ENCODE measurements around the gene ZC3H15. TPM values are rescaled to one million over a fixed set of nuclear protein-coding genes. Genes with fewer than 3 reads are reported as not detected.
"Not testable (repeated sequence)": the region's sequence is repeated elsewhere in the genome, so short reads cannot be mapped to it uniquely, and the experiment has no call there.

The ZC3H15 gene
- total RNA-seq, result 37.6 TPM

DNA sequence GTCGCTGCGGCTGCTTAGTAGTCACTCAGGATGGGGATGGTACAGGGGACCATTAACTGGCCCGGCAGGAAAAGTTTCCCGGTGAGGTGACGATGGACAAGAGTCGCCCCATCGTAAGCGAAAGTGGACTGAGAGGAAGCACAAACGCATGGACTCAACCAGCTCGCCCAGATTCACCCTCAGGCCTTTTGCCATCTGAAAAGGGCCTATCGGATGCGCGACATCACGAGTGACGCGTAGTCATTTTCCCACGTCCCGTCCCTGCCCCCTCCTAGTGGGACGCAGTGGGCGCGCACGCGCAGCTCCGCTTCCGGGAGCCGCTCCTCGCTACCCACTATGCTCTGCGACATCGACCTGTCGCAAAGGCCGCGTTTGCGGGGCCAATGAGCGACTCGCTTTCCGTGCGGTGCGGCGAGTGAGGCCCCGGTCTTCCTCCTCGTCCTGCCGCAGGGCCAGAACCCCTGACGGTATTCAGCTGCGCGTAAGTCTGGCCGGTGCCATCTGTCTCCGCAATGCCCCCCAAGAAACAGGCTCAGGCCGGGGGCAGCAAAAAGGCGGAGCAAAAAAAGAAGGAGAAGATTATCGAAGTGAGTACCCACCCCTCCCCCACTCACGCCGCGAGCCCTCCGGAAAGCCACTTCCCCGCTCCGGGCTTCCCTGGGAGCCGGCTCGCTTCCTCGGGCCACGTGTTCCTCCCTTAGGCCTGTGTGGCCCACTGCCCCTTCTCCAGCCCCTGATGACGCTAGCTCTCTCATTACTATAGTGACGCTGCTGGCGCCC, at the start of gene ZC3H15:
ZC3H15 (plus strand) TSS at position 390 of the 780 bp plus-strand sequence; CDS start at position 513, 123 bp downstream.
- Histone ChIP-seq H3K9me3 (ENCODE audit: control insufficient read depth in 3 of 3, low read length in 3 of 3) (no peaks in the 10 kb centered on the region), H3K27me3 (ENCODE audit: control insufficient read depth in 3 of 3, insufficient read depth in 3 of 3, low read length in 3 of 3) (no peaks in the 10 kb centered on the region), H3K4me1 (ENCODE audit: control insufficient read depth in 3 of 3, insufficient read depth in 3 of 3, low read length in 3 of 3) (peaks cover 21 to 40% (median 26%) of the 10 kb centered on the region in 3 donors), H3K27ac (ENCODE audit: low read depth, low read length) (peak within 1 kb of the TSS; percentile 93), H3K9ac (ENCODE audit: low read depth in 1 of 3, low read length in 3 of 3) (peak within 1 kb of the TSS; percentile 93 to 95 (median 93)), H3K4me3 (ENCODE audit: low read length in 3 of 3) (peak within 1 kb of the TSS; percentile 88 to 94 (median 91)), H3K36me3 (ENCODE audit: control insufficient read depth in 3 of 3, insufficient read depth in 3 of 3, low read length in 3 of 3) (no peaks in the 10 kb centered on the region)

- H3K9me3 ChIP-seq (ENCODE audit: control insufficient read depth in 3 of 3, low read length in 3 of 3), result no peaks in the 10 kb centered on the region
- no peak overlapping the region for H3K4me3 ChIP-seq (ENCODE audit: low read length in 3 of 3)
- no peaks in the 10 kb centered on the region for H3K27me3 ChIP-seq (ENCODE audit: control insufficient read depth in 3 of 3, insufficient read depth in 3 of 3, low read length in 3 of 3)
- no peaks in the 10 kb centered on the region for H3K4me1 ChIP-seq (ENCODE audit: control insufficient read depth in 3 of 3, insufficient read depth in 3 of 3, low read length in 3 of 3)
- no peak overlapping the region for H3K9ac ChIP-seq (ENCODE audit: low read depth in 1 of 3, low read length in 3 of 3)
- peaks cover 0 to 12% (median 7%) of the 10 kb centered on the region in 3 donors for H3K36me3 ChIP-seq (ENCODE audit: control insufficient read depth in 3 of 3, insufficient read depth in 3 of 3, low read length in 3 of 3)
- H3K27ac ChIP-seq (ENCODE audit: low read depth, low read length), result no peak overlapping the region
These were observed 48.3 kb upstream of the ZC3H15 start for GRCh38 chr2:186437719-186438118.

GRCh38 chr2:186439673-186440095, 46.4 kb upstream of the ZC3H15 start:
- H3K36me3 ChIP-seq (ENCODE audit: control insufficient read depth in 3 of 3, insufficient read depth in 3 of 3, low read length in 3 of 3), result not testable (repeated sequence)

GRCh38 chr2:186440506-186440905, 45.6 kb upstream of the ZC3H15 start:
- H3K9me3 ChIP-seq (ENCODE audit: control insufficient read depth in 3 of 3, low read length in 3 of 3), result no peaks in the 10 kb centered on the region
- H3K4me3 ChIP-seq (ENCODE audit: low read length in 3 of 3), result no peak overlapping the region
- no peaks in the 10 kb centered on the region for H3K4me1 ChIP-seq (ENCODE audit: control insufficient read depth in 3 of 3, insufficient read depth in 3 of 3, low read length in 3 of 3)
- peaks cover 0 to 6% (median 2%) of the 10 kb centered on the region in 3 donors for H3K36me3 ChIP-seq (ENCODE audit: control insufficient read depth in 3 of 3, insufficient read depth in 3 of 3, low read length in 3 of 3)
- no peak overlapping the region for H3K27ac ChIP-seq (ENCODE audit: low read depth, low read length)
- H3K27me3 ChIP-seq (ENCODE audit: control insufficient read depth in 3 of 3, insufficient read depth in 3 of 3, low read length in 3 of 3), result no peaks in the 10 kb centered on the region
- no peak overlapping the region for H3K9ac ChIP-seq (ENCODE audit: low read depth in 1 of 3, low read length in 3 of 3)

More at GRCh38 chr2:186439673-186440095, 46.4 kb upstream of the ZC3H15 start:
- not testable (repeated sequence) for H3K27ac ChIP-seq (ENCODE audit: low read depth, low read length); H3K4me3 ChIP-seq (ENCODE audit: low read length in 3 of 3); H3K9ac ChIP-seq (ENCODE audit: low read depth in 1 of 3, low read length in 3 of 3); H3K4me1 ChIP-seq (ENCODE audit: control insufficient read depth in 3 of 3, insufficient read depth in 3 of 3, low read length in 3 of 3); H3K27me3 ChIP-seq (ENCODE audit: control insufficient read depth in 3 of 3, insufficient read depth in 3 of 3, low read length in 3 of 3); H3K9me3 ChIP-seq (ENCODE audit: control insufficient read depth in 3 of 3, low read length in 3 of 3)

DNA sequence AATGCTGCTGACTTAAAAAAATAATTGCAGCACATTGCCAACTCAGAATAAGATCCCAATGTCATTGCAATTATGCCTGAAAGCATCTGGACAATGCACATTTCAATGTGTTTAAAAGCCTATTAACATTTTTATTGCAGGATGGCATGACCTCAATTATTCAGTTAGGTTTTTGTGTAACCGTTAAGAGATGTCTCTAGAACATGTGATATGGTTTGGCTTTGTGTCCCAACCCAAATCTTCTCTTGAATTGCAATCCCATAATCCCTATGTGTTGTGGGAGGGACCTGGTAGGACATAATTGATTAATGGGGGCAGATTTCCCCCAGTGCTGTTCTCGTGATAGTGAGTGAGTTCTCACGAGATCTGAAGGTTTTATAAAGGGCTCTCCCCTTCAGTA, 43.2 kb upstream of the ZC3H15 start:
- Histone ChIP-seq H3K9me3 (ENCODE audit: control insufficient read depth in 3 of 3, low read length in 3 of 3) (no peaks in the 10 kb centered on the region), H3K27ac (ENCODE audit: low read depth, low read length) (no peak overlapping the region), H3K4me1 (ENCODE audit: control insufficient read depth in 3 of 3, insufficient read depth in 3 of 3, low read length in 3 of 3) (no peaks in the 10 kb centered on the region), H3K4me3 (ENCODE audit: low read length in 3 of 3) (no peak overlapping the region), H3K27me3 (ENCODE audit: control insufficient read depth in 3 of 3, insufficient read depth in 3 of 3, low read length in 3 of 3) (no peaks in the 10 kb centered on the region), H3K9ac (ENCODE audit: low read depth in 1 of 3, low read length in 3 of 3) (no peak overlapping the region), H3K36me3 (ENCODE audit: control insufficient read depth in 3 of 3, insufficient read depth in 3 of 3, low read length in 3 of 3) (no peaks in the 10 kb centered on the region)

DNA sequence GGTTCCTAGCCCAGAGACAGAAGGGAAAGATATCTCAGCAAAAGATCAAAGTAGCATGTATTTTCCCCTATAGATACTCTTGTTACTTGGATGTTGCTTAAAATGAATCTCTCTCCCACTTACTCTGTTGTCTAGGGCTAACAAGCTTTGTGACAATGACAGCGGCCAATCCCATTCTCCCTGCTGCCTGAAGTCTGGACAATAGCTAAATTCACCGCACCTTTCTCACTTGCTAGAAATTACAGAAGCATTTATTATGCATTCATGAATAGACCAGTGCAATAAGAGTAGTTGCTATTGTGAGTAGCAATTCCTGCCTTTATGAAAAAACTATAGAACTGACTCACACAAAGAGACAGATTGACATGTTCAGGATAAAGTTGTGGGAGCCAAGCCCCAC, 42.2 kb upstream of the ZC3H15 start:
- Histone ChIP-seq H3K36me3 (ENCODE audit: control insufficient read depth in 3 of 3, insufficient read depth in 3 of 3, low read length in 3 of 3) (no peaks in the 10 kb centered on the region), H3K27ac (ENCODE audit: low read depth, low read length) (no peak overlapping the region), H3K9me3 (ENCODE audit: control insufficient read depth in 3 of 3, low read length in 3 of 3) (no peaks in the 10 kb centered on the region), H3K4me1 (ENCODE audit: control insufficient read depth in 3 of 3, insufficient read depth in 3 of 3, low read length in 3 of 3) (no peaks in the 10 kb centered on the region), H3K4me3 (ENCODE audit: low read length in 3 of 3) (no peak overlapping the region), H3K27me3 (ENCODE audit: control insufficient read depth in 3 of 3, insufficient read depth in 3 of 3, low read length in 3 of 3) (no peaks in the 10 kb centered on the region), H3K9ac (ENCODE audit: low read depth in 1 of 3, low read length in 3 of 3) (no peak overlapping the region)

DNA sequence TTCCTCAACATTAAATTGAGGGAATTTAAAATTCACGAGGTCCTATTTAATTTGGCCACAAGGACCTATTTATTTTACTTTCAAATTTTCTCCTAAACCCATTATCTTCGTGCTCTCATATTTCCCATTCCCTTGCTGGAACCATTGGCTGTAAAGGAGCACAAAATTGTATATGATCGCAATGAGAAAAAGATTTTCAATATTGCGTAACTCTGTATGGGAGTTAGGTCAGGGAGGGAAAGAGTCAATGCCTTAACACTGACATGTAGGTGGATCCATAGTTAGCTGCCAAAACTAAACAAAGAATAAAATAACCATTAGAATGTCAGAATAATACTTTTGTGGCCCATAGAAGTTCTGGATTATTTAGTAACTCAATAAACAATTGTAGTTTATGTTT, 40.6 kb upstream of the ZC3H15 start:
- Histone ChIP-seq H3K4me3 (ENCODE audit: low read length in 3 of 3) (no peak overlapping the region), H3K27ac (ENCODE audit: low read depth, low read length) (no peak overlapping the region), H3K36me3 (ENCODE audit: control insufficient read depth in 3 of 3, insufficient read depth in 3 of 3, low read length in 3 of 3) (no peaks in the 10 kb centered on the region), H3K9me3 (ENCODE audit: control insufficient read depth in 3 of 3, low read length in 3 of 3) (no peaks in the 10 kb centered on the region), H3K27me3 (ENCODE audit: control insufficient read depth in 3 of 3, insufficient read depth in 3 of 3, low read length in 3 of 3) (no peaks in the 10 kb centered on the region), H3K9ac (ENCODE audit: low read depth in 1 of 3, low read length in 3 of 3) (no peak overlapping the region), H3K4me1 (ENCODE audit: control insufficient read depth in 3 of 3, insufficient read depth in 3 of 3, low read length in 3 of 3) (no peaks in the 10 kb centered on the region)

DNA sequence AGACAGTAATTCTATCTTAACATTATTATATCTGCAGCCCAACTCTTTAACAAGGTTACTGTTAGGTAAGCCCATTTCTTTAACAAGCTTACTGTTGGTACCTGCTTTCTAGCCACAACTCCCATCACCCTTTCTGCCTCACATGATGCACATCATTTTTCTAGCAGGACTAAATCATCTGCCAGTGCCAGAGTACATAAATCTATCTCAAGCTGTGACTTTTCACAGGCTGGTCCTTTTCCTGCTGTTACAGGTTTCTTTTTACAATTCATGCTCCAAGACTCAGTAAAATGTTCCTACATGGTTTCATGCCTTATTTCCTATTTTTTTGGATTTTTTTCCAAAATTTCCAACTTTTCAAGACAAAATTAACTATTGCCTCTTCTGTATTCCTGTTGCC, 30.4 kb upstream of the ZC3H15 start:
- H3K27ac ChIP-seq (ENCODE audit: low read depth, low read length), result no peak overlapping the region
- peaks cover 0 to 2% (median 0%) of the 10 kb centered on the region in 3 donors for H3K36me3 ChIP-seq (ENCODE audit: control insufficient read depth in 3 of 3, insufficient read depth in 3 of 3, low read length in 3 of 3)
- no peaks in the 10 kb centered on the region for H3K9me3 ChIP-seq (ENCODE audit: control insufficient read depth in 3 of 3, low read length in 3 of 3)
- no peaks in the 10 kb centered on the region for H3K4me1 ChIP-seq (ENCODE audit: control insufficient read depth in 3 of 3, insufficient read depth in 3 of 3, low read length in 3 of 3)
- no peaks in the 10 kb centered on the region for H3K27me3 ChIP-seq (ENCODE audit: control insufficient read depth in 3 of 3, insufficient read depth in 3 of 3, low read length in 3 of 3)
- no peak overlapping the region for H3K9ac ChIP-seq (ENCODE audit: low read depth in 1 of 3, low read length in 3 of 3)
- H3K4me3 ChIP-seq (ENCODE audit: low read length in 3 of 3), result no peak overlapping the region

DNA sequence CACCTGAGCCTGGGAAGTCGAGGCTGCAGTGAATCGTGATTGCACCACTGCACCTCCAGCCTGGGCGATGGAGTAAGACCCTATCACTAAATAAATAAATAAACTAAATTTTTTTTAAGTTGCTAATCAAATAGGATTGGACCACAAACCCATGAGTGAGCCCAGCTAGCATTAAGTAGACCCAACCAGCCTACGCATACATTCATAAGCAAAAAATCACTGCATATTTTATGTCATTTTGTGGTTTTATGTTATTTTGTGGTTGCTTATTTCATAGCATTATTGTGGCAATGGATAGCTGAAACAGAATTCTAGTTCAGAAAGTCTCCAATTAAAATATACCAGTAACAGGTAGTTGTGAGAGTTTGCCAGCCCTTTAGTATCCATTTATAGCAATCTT, 29.1 kb upstream of the ZC3H15 start:
- Histone ChIP-seq H3K27me3 (ENCODE audit: control insufficient read depth in 3 of 3, insufficient read depth in 3 of 3, low read length in 3 of 3) (no peaks in the 10 kb centered on the region), H3K9me3 (ENCODE audit: control insufficient read depth in 3 of 3, low read length in 3 of 3) (no peaks in the 10 kb centered on the region), H3K4me1 (ENCODE audit: control insufficient read depth in 3 of 3, insufficient read depth in 3 of 3, low read length in 3 of 3) (no peaks in the 10 kb centered on the region), H3K9ac (ENCODE audit: low read depth in 1 of 3, low read length in 3 of 3) (no peak overlapping the region), H3K27ac (ENCODE audit: low read depth, low read length) (no peak overlapping the region), H3K36me3 (ENCODE audit: control insufficient read depth in 3 of 3, insufficient read depth in 3 of 3, low read length in 3 of 3) (peaks cover 0 to 2% (median 0%) of the 10 kb centered on the region in 3 donors), H3K4me3 (ENCODE audit: low read length in 3 of 3) (no peak overlapping the region)

DNA sequence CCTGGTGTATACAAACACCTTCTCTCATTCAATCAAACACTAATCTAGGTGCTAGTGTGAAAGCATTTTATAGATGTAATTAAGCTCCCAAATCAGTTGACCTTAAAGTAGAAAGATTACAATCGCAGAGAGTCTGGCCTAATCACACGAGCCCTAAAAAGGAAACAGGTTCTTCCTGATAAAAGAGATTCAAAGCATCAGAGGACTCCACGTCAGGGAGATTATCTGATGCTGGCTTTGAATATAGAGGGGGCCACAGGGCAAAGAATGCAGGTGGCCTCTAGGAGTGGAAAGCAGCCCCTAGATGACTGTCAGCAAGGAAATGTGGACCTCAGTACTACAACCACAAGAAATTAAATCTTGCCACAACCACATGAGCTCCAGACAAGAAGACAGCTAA, 28.2 kb upstream of the ZC3H15 start:
- Histone ChIP-seq H3K36me3 (ENCODE audit: control insufficient read depth in 3 of 3, insufficient read depth in 3 of 3, low read length in 3 of 3) (peaks cover 0 to 2% (median 0%) of the 10 kb centered on the region in 3 donors), H3K27me3 (ENCODE audit: control insufficient read depth in 3 of 3, insufficient read depth in 3 of 3, low read length in 3 of 3) (no peaks in the 10 kb centered on the region), H3K27ac (ENCODE audit: low read depth, low read length) (no peak overlapping the region), H3K9me3 (ENCODE audit: control insufficient read depth in 3 of 3, low read length in 3 of 3) (no peaks in the 10 kb centered on the region), H3K4me1 (ENCODE audit: control insufficient read depth in 3 of 3, insufficient read depth in 3 of 3, low read length in 3 of 3) (no peaks in the 10 kb centered on the region), H3K9ac (ENCODE audit: low read depth in 1 of 3, low read length in 3 of 3) (no peak overlapping the region), H3K4me3 (ENCODE audit: low read length in 3 of 3) (no peak overlapping the region)
